ENCODE measurements around the gene OSGEP.
A peak's percentile ranks its signal among the peaks of the same experiment; 100 is the strongest.

Gene OSGEP

DNA sequence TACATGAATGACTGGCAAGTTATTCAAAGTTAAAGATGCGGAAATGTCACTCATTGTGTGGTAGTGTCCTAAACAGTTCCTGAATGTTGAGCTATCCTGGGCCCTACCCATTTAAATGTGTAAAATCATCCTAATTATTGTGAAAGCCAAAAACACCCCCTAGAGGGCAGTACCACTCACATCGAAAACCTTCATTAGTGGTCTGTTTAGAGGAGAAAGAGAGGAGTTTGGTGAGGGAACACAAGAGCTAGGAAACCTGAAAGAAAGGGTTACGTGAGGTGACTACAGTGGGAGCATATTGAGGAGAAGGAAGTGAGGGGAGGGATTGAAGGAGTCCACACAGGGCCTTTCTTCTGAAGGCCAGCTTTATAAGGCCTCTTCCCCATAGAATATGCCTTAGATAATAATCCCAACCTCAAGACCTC is 38.8 kb downstream of the OSGEP start:
- DNase-seq (ENCODE audit: low read depth) = no peak

DNA sequence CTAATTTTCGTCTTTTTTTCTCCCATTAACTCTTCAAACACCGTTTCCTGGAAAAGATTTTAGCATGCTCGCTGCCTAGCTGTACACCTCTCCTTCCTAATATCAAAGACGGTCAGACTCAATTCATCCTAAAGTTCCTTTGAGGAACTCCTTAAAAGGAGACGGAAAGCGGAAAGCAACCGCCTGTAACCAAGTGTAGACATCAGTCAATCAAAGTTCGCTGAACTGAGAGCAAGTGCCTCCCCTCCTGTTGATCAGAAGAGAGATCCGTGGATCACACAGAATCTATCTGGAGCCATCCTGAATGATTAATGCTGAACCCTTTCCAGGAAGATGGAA is 40.9 kb downstream of the OSGEP start:
- peak overlapping the region; percentile 83 for H3K4me3 ChIP-seq (ENCODE audit: low read depth, low read length)
- TF ChIP-seq, protein P1, sequence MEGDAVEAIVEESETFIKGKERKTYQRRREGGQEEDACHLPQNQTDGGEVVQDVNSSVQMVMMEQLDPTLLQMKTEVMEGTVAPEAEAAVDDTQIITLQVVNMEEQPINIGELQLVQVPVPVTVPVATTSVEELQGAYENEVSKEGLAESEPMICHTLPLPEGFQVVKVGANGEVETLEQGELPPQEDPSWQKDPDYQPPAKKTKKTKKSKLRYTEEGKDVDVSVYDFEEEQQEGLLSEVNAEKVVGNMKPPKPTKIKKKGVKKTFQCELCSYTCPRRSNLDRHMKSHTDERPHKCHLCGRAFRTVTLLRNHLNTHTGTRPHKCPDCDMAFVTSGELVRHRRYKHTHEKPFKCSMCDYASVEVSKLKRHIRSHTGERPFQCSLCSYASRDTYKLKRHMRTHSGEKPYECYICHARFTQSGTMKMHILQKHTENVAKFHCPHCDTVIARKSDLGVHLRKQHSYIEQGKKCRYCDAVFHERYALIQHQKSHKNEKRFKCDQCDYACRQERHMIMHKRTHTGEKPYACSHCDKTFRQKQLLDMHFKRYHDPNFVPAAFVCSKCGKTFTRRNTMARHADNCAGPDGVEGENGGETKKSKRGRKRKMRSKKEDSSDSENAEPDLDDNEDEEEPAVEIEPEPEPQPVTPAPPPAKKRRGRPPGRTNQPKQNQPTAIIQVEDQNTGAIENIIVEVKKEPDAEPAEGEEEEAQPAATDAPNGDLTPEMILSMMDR (IDR thresholded peaks at IDR 0.05; ENCODE audit: low read depth, low read length, missing control alignments) = no peak
- no peak for DNase-seq (ENCODE audit: low read depth)

More for the DNA sequence above, 38.8 kb downstream of the OSGEP start:
- no peak overlapping the region for H3K4me3 ChIP-seq (ENCODE audit: low read depth, low read length)
- TF ChIP-seq, protein P1 (IDR thresholded peaks at IDR 0.05; ENCODE audit: low read depth, low read length, missing control alignments) = peak; percentile 64

DNA sequence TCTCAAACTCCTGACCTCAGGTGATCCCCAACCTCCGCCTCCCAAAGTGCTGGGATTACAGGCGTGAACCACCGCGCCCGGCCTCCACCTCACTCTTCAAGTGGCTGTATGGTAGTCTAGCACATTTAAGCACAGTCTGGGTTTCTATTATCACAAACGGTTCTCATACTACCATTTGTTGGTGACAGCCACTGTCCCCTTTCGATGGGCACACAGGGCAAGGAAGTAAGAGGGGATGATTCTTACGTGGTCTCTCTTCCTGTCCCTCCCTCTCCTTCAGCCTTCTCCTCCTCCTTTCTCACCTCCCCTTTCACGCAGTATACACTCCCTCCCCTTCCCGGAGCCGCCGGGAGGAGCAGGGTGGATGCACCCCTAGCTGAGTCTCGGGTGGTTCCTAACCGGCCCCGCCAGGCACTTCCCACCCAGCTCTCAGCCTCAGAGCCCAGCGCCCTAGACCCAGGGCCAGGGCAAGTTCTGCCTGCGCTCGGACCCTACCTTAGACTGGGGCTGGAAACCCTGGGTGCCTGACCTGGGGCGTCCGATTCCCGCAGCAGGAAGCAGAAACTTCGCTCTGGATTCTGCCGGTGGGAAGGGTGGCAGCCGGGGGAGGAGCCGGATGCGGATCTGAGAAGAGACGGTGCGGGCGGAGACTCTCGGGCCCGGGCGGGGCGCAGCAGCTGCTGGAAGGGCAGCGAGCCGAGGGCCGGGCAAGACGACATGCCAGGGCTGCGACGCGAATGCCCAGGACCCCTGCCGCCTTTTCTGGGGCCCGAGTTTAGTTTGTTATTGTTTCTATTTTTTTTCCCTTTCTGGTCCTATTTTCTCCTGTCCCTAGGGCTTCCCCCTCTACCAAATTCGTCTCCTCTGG is 41.5 kb downstream of the OSGEP start, which contains the start of gene TEP1:
Gene TEP1 (minus strand): TSS at position 626 of the 868 bp plus-strand sequence. CDS start 5,062 bp downstream, outside the sequence.
- peak within 1 kb of the TSS; percentile 83 for H3K4me3 ChIP-seq (ENCODE audit: low read depth, low read length)
- DNase-seq (ENCODE audit: low read depth) = no peak

DNA sequence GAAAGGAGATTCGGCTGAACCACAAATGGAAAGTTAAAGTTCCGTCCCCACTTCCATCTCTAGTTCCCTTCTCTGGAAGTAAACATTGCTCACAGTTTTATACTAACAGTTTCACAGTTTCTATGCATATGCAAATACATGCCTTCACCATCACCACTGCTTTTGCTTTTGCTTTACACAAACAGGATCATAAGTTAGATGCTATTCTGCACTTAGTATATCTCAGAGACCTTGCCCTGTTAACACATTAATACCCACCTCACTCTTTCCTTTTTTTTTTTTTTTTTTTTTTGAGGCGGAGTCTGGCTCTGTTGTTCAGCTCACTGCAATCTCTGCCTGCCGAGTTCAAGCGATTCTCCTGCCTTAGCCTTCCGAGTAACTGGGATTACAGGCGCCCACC is 42.2 kb downstream of the OSGEP start:
- peak overlapping the region; percentile 83 for H3K4me3 ChIP-seq (ENCODE audit: low read depth, low read length)
- TF ChIP-seq, protein P1 (IDR thresholded peaks at IDR 0.05; ENCODE audit: low read depth, low read length, missing control alignments) = no peak
- no peak for DNase-seq (ENCODE audit: low read depth)

More for the DNA sequence above, 41.5 kb downstream of the OSGEP start, which contains the start of gene TEP1:
- TF ChIP-seq, protein P1 (IDR thresholded peaks at IDR 0.05; ENCODE audit: low read depth, low read length, missing control alignments) = no peak

DNA sequence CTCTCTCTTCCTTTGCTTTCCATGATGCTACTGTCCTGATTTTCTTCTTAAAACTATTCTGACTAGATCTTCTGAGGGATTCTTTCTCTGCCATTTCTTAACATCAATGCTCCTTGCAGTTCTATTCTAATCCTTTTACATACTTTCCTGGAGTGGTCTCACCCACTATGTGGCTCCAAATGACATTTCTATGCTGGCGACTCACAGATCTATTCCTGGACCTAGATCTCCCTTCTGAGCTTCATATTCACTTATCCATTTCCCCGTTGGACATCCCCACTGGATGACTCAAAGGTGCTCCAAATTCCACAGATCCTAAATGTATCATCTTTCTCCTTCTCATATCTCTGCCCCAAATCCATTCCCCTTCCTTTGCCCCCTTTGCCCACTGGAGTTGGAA is 45.4 kb downstream of the OSGEP start:
- no peak for DNase-seq (ENCODE audit: low read depth)
- TF ChIP-seq, protein P1 (IDR thresholded peaks at IDR 0.05; ENCODE audit: low read depth, low read length, missing control alignments) = no peak
- H3K4me3 ChIP-seq (ENCODE audit: low read depth, low read length) = no peak overlapping the region

DNA sequence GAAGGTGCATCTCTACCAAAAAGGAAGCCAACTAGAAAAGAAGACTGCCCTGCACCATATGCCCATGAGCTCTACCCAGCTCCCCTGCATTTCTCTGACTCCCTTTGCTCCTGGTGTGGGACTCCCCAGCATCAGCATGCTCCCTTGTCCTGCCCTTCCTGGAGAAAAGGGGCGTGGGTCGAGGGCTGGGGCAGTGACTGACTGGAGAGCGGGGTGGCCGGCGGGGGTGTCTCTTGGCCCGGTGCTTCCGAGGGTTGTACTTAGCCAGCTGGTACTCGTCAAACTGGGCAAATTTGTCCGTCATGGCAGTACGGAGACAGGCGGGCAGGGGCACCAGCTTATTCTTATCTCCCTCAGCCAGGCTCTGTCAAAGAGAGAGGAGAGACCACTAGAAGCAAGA is 51.1 kb downstream of the OSGEP start:
- TF ChIP-seq, protein P1 (IDR thresholded peaks at IDR 0.05; ENCODE audit: low read depth, low read length, missing control alignments) = no peak
- no peak for DNase-seq (ENCODE audit: low read depth)

More for the DNA sequence above, 51.1 kb downstream of the OSGEP start:
- H3K4me3 ChIP-seq (ENCODE audit: low read depth, low read length) = no peak overlapping the region
